Colonic mucosa (tissue), 4 donors: ENCODE results near the gene CEMIP. TPM values are rescaled to one million over a fixed set of nuclear protein-coding genes. Genes with fewer than 3 reads are reported as not detected.

Experiments used
- DNase-seq: peaks from one replicate; pipeline ENCODE4 v3.0.0-alpha.2; 2020
- H3K27ac ChIP-seq: fragments of 200-600 bp; one replicate; pipeline ENCODE4 v1.8.0; 2021
- H3K27me3 ChIP-seq: fragments of 200-600 bp; one replicate; pipeline ENCODE4 v1.8.0; 2021
- H3K36me3 ChIP-seq: fragments of 200-600 bp; one replicate; pipeline ENCODE4 v1.8.0; 2021
- H3K4me1 ChIP-seq: fragments of 200-600 bp; one replicate; pipeline ENCODE4 v1.8.0; 2021; ENCODE audit warnings: mild to moderate bottlenecking
- H3K4me3 ChIP-seq: fragments of 200-600 bp; one replicate; pipeline ENCODE4 v1.8.0; 2021
- H3K9ac ChIP-seq, 2 donors: one replicate each; pipeline ENCODE4 v1.7.0; 2013; ENCODE audit warnings: control low read depth in 2 of 2, low read depth in 2 of 2, low read length in 2 of 2
- H3K9me3 ChIP-seq: fragments of 200-600 bp; one replicate; pipeline ENCODE4 v1.8.0; 2021
- CTCF ChIP-seq: fragments of 200-600 bp; IDR thresholded peaks from one replicate; pipeline ENCODE4 v1.8.0; 2022; ENCODE audit warnings: antibody characterized with exemption, mild to moderate bottlenecking
- intact Hi-C: fragments of 100-400 bp; cut with DNase I; formaldehyde crosslinking; loops from one replicate; pipeline ENCODE4 v1.14.1; 2022
- total RNA-seq, 2 donors: library from RNA; stranded (reverse); fragmentation: NEBNext Ultra II Directional in 1 of 2; extraction: Animal tissue kit (Norgen Biotek cat#: 25700) in 1 of 2; gene quantifications; one replicate each; pipeline ENCODE4 v1.2.1, GENCODE V29; 2021
- donor health status: healthy.
- donor health status: DM: no; HTN: no; CAD: no.
- donor health status: DM: no; HTN: no; CAD: no.

CEMIP gene
- total RNA-seq, 2 donors from 2014 or later: 2.1 to 2.9 TPM

- no peak for DNase-seq
- no peaks in the 10 kb centered on the region for H3K9me3 ChIP-seq
- no peaks in the 10 kb centered on the region for H3K36me3 ChIP-seq
- H3K27me3 ChIP-seq: no peaks in the 10 kb centered on the region
- H3K4me1 ChIP-seq: no peaks in the 10 kb centered on the region
- H3K27ac ChIP-seq: no peak overlapping the region
- no peak for TF ChIP-seq CTCF
- no peak overlapping the region for H3K4me3 ChIP-seq
- H3K9ac ChIP-seq: no peak overlapping the region
- intact Hi-C loops: no loop called here
Measured at GRCh38 chr15:80942746-80943565, 163.8 kb downstream of the CEMIP start.

- Histone ChIP-seq H3K4me1 (no peaks in the 10 kb centered on the region), H3K36me3 (no peaks in the 10 kb centered on the region), H3K4me3 (no peak overlapping the region), H3K27me3 (no peaks in the 10 kb centered on the region), H3K9me3 (no peaks in the 10 kb centered on the region), H3K27ac (no peak overlapping the region), H3K9ac (no peak overlapping the region)
- TF ChIP-seq CTCF: no peak
- intact Hi-C loops: no loop called here
- DNase-seq: no peak
Measured at GRCh38 chr15:80944818-80945217, 165.6 kb downstream of the CEMIP start.

- intact Hi-C loops: no loop called here
- H3K27me3 ChIP-seq: no peaks in the 10 kb centered on the region
- H3K36me3 ChIP-seq: no peaks in the 10 kb centered on the region
- H3K27ac ChIP-seq: no peak overlapping the region
- no peaks in the 10 kb centered on the region for H3K9me3 ChIP-seq
- H3K4me3 ChIP-seq: no peak overlapping the region
- DNase-seq: no peak
- no peaks in the 10 kb centered on the region for H3K4me1 ChIP-seq
- H3K9ac ChIP-seq: no peak overlapping the region
- TF ChIP-seq CTCF: no peak
Measured at GRCh38 chr15:80945605-80946004, 166.4 kb downstream of the CEMIP start.

GRCh38 chr15:80946576-80946975 is 167.4 kb downstream of the CEMIP start:
- no peaks in the 10 kb centered on the region for H3K36me3 ChIP-seq
- intact Hi-C loops: no loop called here
- no peaks in the 10 kb centered on the region for H3K9me3 ChIP-seq
- no peaks in the 10 kb centered on the region for H3K27me3 ChIP-seq
- no peak for TF ChIP-seq CTCF
- no peak overlapping the region for H3K9ac ChIP-seq
- H3K4me1 ChIP-seq: no peaks in the 10 kb centered on the region
- no peak overlapping the region for H3K27ac ChIP-seq
- no peak overlapping the region for H3K4me3 ChIP-seq
- DNase-seq: no peak

GRCh38 chr15:80948651-80949292 is 169.6 kb downstream of the CEMIP start:
- Histone ChIP-seq H3K9me3 (no peaks in the 10 kb centered on the region), H3K4me3 (no peak overlapping the region), H3K4me1 (no peaks in the 10 kb centered on the region), H3K36me3 (no peaks in the 10 kb centered on the region), H3K27me3 (no peaks in the 10 kb centered on the region), H3K9ac (no peak overlapping the region), H3K27ac (no peak overlapping the region)
- intact Hi-C loops: no loop called here
- DNase-seq: no peak
- no peak for TF ChIP-seq CTCF
